ENCODE results near the gene NREP.
A peak's percentile ranks its signal among the peaks of the same experiment; 100 is the strongest.

- TF ChIP-seq, protein P1, sequence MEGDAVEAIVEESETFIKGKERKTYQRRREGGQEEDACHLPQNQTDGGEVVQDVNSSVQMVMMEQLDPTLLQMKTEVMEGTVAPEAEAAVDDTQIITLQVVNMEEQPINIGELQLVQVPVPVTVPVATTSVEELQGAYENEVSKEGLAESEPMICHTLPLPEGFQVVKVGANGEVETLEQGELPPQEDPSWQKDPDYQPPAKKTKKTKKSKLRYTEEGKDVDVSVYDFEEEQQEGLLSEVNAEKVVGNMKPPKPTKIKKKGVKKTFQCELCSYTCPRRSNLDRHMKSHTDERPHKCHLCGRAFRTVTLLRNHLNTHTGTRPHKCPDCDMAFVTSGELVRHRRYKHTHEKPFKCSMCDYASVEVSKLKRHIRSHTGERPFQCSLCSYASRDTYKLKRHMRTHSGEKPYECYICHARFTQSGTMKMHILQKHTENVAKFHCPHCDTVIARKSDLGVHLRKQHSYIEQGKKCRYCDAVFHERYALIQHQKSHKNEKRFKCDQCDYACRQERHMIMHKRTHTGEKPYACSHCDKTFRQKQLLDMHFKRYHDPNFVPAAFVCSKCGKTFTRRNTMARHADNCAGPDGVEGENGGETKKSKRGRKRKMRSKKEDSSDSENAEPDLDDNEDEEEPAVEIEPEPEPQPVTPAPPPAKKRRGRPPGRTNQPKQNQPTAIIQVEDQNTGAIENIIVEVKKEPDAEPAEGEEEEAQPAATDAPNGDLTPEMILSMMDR (IDR thresholded peaks at IDR 0.05 in 8 of 11, conservative IDR thresholded peaks at IDR 0.05 in 3 of 11): no peak
- TF ChIP-seq POLR2AphosphoS5 (IDR thresholded peaks at IDR 0.05) (peak in 1 of 3 donors; percentile 39), POLR2A (IDR thresholded peaks at IDR 0.05) (no peak)
Observed at GRCh38 chr5:111748304-111748763, 8.7 kb downstream of the NREP start.

All from spleen (tissue), 7 donors.